NT2/D1 (cell line): Measurements from ENCODE around the gene AMN.
"Not testable (repeated sequence)": the region's sequence is repeated elsewhere in the genome, so short reads cannot be mapped to it uniquely, and the experiment has no call there.

Experiments
- DNase-seq: peaks from one replicate; pipeline ENCODE4 v3.0.0-alpha.2; 2011; ENCODE audit warnings: low read depth, low spot score
- H3K27me3 ChIP-seq: 2 replicates; pipeline ENCODE4 v1.6.0; 2011; ENCODE audit warnings: mild to moderate bottlenecking; ENCODE audit not compliant: insufficient read length, insufficient read depth
- H3K36me3 ChIP-seq: 2 replicates; pipeline ENCODE4 v1.6.1; 2011; ENCODE audit warnings: mild to moderate bottlenecking, low read length, mixed read lengths; ENCODE audit not compliant: insufficient read depth, insufficient read length
- H3K4me1 ChIP-seq: 2 replicates; pipeline ENCODE4 v1.5.1; 2011; ENCODE audit not compliant: insufficient read depth, insufficient read length
- H3K4me3 ChIP-seq: 2 replicates; pipeline ENCODE4 v1.5.1; 2011; ENCODE audit warnings: low read depth; ENCODE audit not compliant: insufficient read length
- H3K9ac ChIP-seq: 2 replicates; pipeline ENCODE4 v1.6.0; 2011; ENCODE audit warnings: low read depth; ENCODE audit not compliant: insufficient read length
- H3K9me3 ChIP-seq: 2 replicates; pipeline ENCODE4 v1.5.1; 2011; ENCODE audit warnings: mild to moderate bottlenecking, low read length; ENCODE audit not compliant: insufficient read depth
- SUZ12 ChIP-seq: IDR thresholded peaks from 2 replicates; pipeline ENCODE4 v1.6.1; 2011; ENCODE audit not compliant: insufficient read length, insufficient read depth; ENCODE audit errors: extremely low read depth
- YY1 ChIP-seq: IDR thresholded peaks from 2 replicates; pipeline ENCODE4 v1.6.1; 2011; ENCODE audit not compliant: insufficient read length, insufficient read depth
- ZNF274 ChIP-seq: IDR thresholded peaks from 2 replicates; pipeline ENCODE4 v1.6.1; 2011; ENCODE audit warnings: mild to moderate bottlenecking, low read depth, low read length

AMN gene

DNA sequence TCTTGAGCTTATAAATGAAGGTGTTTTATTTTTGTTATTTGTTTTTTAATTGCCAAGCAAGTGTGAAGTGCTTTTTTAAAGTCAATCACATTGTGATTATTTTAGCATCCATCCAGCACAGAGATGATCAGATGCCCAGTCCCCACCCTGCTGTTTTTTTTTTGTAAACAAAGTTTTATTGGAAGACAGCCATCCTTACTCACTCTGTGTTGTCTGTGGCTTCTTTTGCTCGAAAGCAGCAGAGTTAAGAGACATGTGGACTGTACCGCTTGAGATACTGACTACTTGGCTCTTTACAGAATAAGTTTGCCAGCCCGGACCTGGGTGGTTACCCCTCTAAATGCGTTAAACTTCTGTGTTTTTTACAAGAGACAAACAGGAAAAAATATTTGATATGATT, 30.9 kb upstream of the AMN start:
- no peak for DNase-seq
- Histone ChIP-seq H3K4me1 (no peaks in the 10 kb centered on the region), H3K9ac (no peak overlapping the region), H3K36me3 (peaks cover 29% of the 10 kb centered on the region), H3K4me3 (no peak overlapping the region), H3K9me3 (no peaks in the 10 kb centered on the region), H3K27me3 (no peaks in the 10 kb centered on the region)
- TF ChIP-seq YY1, result no peak
- TF ChIP-seq ZNF274, result no peak
- TF ChIP-seq SUZ12, result no peak

DNA sequence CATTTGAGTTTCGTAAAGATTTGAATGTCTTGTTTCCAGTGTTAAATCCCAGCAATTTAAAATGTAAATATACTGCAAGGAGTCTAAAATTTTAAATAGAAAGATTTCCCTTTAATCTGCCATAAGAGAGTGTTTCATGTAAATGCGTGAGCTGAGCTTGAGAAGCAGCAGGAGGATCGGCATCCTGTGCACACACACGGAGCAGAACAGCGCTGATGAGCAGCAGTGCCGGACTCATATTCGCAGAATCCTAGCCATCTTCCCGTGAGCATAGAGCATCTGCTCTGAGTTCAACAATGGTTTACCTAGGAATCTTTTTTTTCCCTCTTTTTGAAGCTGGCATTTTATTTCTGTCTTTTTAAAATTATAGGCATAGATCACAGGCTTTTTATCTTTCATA, 29.8 kb upstream of the AMN start:
- no peaks in the 10 kb centered on the region for H3K9me3 ChIP-seq
- TF ChIP-seq YY1 (no peak), SUZ12 (no peak), ZNF274 (no peak)
- H3K9ac ChIP-seq, result no peak overlapping the region
- no peak for DNase-seq
- no peaks in the 10 kb centered on the region for H3K4me1 ChIP-seq
- H3K27me3 ChIP-seq, result no peaks in the 10 kb centered on the region
- no peak overlapping the region for H3K4me3 ChIP-seq
- H3K36me3 ChIP-seq, result peaks cover 36% of the 10 kb centered on the region

DNA sequence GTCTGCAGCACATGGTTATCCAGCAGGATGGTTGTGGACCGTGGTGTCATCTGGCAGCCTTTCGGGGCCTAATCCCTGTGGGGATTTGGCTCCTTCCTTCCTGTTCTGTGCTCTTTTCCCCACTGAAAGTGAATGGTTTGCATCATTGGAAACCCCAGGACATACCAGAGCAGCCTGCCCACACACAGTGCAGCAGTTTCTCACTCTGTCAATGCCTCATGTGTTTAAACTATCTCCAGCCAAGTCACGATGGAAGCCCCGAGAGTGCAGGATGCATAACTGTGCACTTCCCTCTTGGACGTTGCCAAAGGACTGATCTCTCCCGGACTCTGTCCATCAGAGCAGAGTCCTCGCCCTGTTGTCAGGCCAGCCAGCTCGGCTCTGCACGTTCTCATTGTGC, 29.0 kb upstream of the AMN start:
- DNase-seq, result no peak
- H3K9ac ChIP-seq, result no peak overlapping the region
- H3K4me1 ChIP-seq, result no peaks in the 10 kb centered on the region
- no peaks in the 10 kb centered on the region for H3K9me3 ChIP-seq
- peaks cover 37% of the 10 kb centered on the region for H3K36me3 ChIP-seq
- TF ChIP-seq ZNF274 (no peak), YY1 (no peak), SUZ12 (no peak)
- H3K27me3 ChIP-seq, result no peaks in the 10 kb centered on the region
- no peak overlapping the region for H3K4me3 ChIP-seq

DNA sequence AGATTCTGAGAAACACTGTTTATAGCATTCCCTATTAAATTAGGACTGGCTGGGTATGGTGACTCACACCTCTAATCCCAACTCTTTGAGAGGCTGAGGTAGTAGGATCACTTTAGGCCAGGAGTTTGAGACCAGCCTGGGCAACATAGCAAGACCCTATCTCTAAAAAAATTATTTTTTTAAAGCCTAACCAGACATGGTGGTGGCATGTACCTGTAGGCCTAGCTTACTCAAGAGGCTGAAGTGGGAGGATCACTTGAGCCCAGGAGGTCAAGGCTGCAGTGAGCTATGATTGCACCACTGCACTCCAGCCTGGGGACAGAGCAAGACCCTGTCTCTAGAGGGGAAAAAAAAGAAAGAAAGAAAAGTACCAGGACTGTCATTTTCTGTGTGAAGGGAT, 25.7 kb upstream of the AMN start:
- H3K4me3 ChIP-seq, H3K9me3 ChIP-seq, H3K27me3 ChIP-seq, H3K4me1 ChIP-seq, DNase-seq, H3K9ac ChIP-seq: not testable (repeated sequence)
- H3K36me3 ChIP-seq, result peaks cover 37% of the 10 kb centered on the region

DNA sequence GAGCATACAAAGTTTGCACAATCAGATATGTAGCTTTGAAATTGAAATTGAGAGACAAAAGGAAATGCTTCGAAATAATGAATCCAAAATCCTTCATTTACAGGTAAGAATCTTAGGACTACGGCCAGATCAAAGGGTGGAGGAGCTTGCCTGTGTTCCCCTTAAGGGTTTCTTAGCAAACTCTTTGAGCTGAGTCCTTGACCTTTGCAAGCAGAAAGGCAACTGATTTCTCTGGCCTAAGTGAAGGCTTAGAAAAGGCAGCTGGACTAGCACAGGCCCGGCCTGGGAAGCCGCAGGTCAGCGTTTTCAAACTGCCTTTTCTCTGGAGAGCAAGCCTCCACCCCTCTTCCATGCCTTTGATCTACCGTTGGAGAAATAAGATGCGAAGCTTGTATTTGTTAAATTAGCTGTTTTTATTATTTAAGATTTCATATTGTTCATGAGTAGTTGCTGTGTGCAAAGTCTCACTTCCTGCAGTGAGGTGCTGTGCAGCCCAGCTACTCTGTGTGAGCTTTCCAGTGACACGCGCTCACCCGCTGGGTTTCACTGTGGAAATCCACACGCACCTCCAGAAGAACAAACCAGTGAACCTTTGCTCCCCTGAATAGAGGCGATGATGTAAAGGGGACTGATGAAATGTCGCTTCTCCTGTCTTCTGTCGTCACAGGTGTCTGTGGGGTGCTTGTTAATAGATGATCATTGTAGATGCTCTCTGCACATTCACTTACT, 25.0 kb upstream of the AMN start:
- H3K9me3 ChIP-seq, result no peaks in the 10 kb centered on the region
- H3K4me1 ChIP-seq, result no peaks in the 10 kb centered on the region
- H3K27me3 ChIP-seq, result no peaks in the 10 kb centered on the region
- TF ChIP-seq SUZ12, result no peak
- TF ChIP-seq ZNF274, result no peak
- TF ChIP-seq YY1, result no peak
- H3K9ac ChIP-seq, result no peak overlapping the region
- no peak for DNase-seq
- no peak overlapping the region for H3K4me3 ChIP-seq
- H3K36me3 ChIP-seq, result peaks cover 37% of the 10 kb centered on the region

DNA sequence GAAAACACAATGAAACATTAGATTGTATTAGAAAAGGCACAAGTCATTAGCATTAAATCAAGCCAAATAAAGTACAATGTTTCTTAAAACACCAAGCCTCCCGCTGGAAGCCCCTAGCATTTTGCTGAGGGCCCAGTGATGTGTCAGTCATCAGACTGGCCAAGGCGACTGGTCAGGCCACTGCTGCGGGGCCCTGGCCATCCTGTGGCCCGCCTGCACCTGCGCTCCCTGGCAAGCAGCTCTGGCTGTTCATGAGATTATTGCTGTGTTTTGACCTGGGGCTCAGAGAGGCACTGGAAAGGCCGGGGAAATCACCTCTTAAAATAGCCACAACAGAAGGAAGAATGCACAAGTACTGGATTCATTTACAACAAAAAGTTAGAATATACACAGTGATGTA, 24.2 kb upstream of the AMN start:
- H3K9ac ChIP-seq, result no peak overlapping the region
- peaks cover 2% of the 10 kb centered on the region for H3K4me1 ChIP-seq
- H3K4me3 ChIP-seq, result no peak overlapping the region
- TF ChIP-seq YY1 (no peak), ZNF274 (no peak), SUZ12 (no peak)
- DNase-seq, result no peak
- H3K27me3 ChIP-seq, result no peaks in the 10 kb centered on the region
- peaks cover 44% of the 10 kb centered on the region for H3K36me3 ChIP-seq
- H3K9me3 ChIP-seq, result no peaks in the 10 kb centered on the region

DNA sequence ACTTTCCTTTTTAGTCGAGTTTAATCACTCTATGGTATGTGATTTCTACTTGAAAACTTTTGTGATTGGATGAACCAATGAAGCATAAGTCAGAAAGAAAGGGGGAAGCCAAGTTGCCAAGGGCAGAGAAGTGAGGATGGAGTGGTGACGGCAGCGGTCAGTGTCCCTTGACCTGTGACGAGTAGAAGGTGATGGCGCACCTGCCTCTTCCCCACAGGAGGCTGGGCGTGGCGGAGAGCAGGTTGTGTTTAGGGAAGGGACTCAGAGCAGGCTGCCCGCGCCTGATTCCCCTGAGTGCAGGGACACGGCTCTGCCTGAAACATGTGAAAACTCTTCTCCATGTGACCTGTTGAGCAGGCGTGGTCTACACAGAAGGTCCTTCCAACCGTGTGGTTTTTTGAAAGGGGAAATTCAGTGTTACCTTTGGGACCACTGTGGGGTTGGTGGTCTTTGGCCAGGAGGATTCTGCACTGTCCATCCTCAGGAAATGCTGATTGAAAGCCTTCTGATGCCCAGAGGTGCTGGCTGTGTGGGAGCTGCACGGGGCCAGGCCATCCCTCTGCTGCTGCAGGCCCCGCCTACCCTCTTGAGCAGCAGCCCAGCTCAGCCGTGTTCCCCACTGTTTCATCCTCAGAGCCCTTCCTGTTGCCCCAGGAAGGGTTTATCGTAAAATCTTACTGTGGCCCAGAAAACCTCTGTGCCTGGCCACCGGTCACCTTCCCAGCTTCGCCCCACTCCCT, 23.5 kb upstream of the AMN start:
- no peak overlapping the region for H3K9ac ChIP-seq
- H3K4me1 ChIP-seq, result peaks cover 2% of the 10 kb centered on the region
- H3K4me3 ChIP-seq, result no peak overlapping the region
- H3K36me3 ChIP-seq, result peaks cover 48% of the 10 kb centered on the region
- no peak for DNase-seq
- H3K9me3 ChIP-seq, result no peaks in the 10 kb centered on the region
- no peaks in the 10 kb centered on the region for H3K27me3 ChIP-seq
- TF ChIP-seq SUZ12, result no peak
- TF ChIP-seq YY1, result no peak
- TF ChIP-seq ZNF274, result no peak
